ENCODE results near the gene GALNT14.

Gene GALNT14

GRCh38 chr2:30900381-30900780, 237.9 kb downstream of the GALNT14 start:
- Histone ChIP-seq H3K4me3 (ENCODE audit: low read length) (no peak overlapping the region), H3K9ac (ENCODE audit: low read depth, low read length) (no peak overlapping the region), H3K4me1 (ENCODE audit: insufficient read depth, low read length) (no peaks in the 10 kb centered on the region), H3K27me3 (ENCODE audit: insufficient read depth, low read length) (no peaks in the 10 kb centered on the region), H3K36me3 (ENCODE audit: insufficient read depth, low read depth, low read length) (no peaks in the 10 kb centered on the region), H3K9me3 (ENCODE audit: insufficient read depth, low read depth, low read length) (no peaks in the 10 kb centered on the region), H3K27ac (ENCODE audit: low read length) (no peak overlapping the region)

GRCh38 chr2:30899516-30900054, 238.7 kb downstream of the GALNT14 start:
- Histone ChIP-seq H3K27ac (ENCODE audit: low read length) (no peak overlapping the region), H3K9me3 (ENCODE audit: insufficient read depth, low read depth, low read length) (no peaks in the 10 kb centered on the region), H3K4me3 (ENCODE audit: low read length) (no peak overlapping the region), H3K27me3 (ENCODE audit: insufficient read depth, low read length) (no peaks in the 10 kb centered on the region), H3K4me1 (ENCODE audit: insufficient read depth, low read length) (no peaks in the 10 kb centered on the region), H3K36me3 (ENCODE audit: insufficient read depth, low read depth, low read length) (no peaks in the 10 kb centered on the region), H3K9ac (ENCODE audit: low read depth, low read length) (no peak overlapping the region)

- no peaks in the 10 kb centered on the region for H3K27me3 ChIP-seq (ENCODE audit: insufficient read depth, low read length)
- no peaks in the 10 kb centered on the region for H3K9me3 ChIP-seq (ENCODE audit: insufficient read depth, low read depth, low read length)
- H3K27ac ChIP-seq (ENCODE audit: low read length) = no peak overlapping the region
- H3K36me3 ChIP-seq (ENCODE audit: insufficient read depth, low read depth, low read length) = no peaks in the 10 kb centered on the region
- H3K9ac ChIP-seq (ENCODE audit: low read depth, low read length) = no peak overlapping the region
- H3K4me1 ChIP-seq (ENCODE audit: insufficient read depth, low read length) = no peaks in the 10 kb centered on the region
- H3K4me3 ChIP-seq (ENCODE audit: low read length) = no peak overlapping the region
These were observed 240.7 kb downstream of the GALNT14 start for GRCh38 chr2:30897539-30897938.

- H3K27ac ChIP-seq (ENCODE audit: low read length) = no peak overlapping the region
- H3K4me3 ChIP-seq (ENCODE audit: low read length) = no peak overlapping the region
- H3K36me3 ChIP-seq (ENCODE audit: insufficient read depth, low read depth, low read length) = no peaks in the 10 kb centered on the region
- no peaks in the 10 kb centered on the region for H3K4me1 ChIP-seq (ENCODE audit: insufficient read depth, low read length)
- no peak overlapping the region for H3K9ac ChIP-seq (ENCODE audit: low read depth, low read length)
- H3K9me3 ChIP-seq (ENCODE audit: insufficient read depth, low read depth, low read length) = no peaks in the 10 kb centered on the region
- H3K27me3 ChIP-seq (ENCODE audit: insufficient read depth, low read length) = no peaks in the 10 kb centered on the region
These were observed 243.6 kb downstream of the GALNT14 start for GRCh38 chr2:30894498-30895119.

GRCh38 chr2:30888852-30889409, 249.3 kb downstream of the GALNT14 start:
- H3K9me3 ChIP-seq (ENCODE audit: insufficient read depth, low read depth, low read length) = no peaks in the 10 kb centered on the region
- no peaks in the 10 kb centered on the region for H3K36me3 ChIP-seq (ENCODE audit: insufficient read depth, low read depth, low read length)
- peaks cover 5% of the 10 kb centered on the region; the same call in 1 of the 2 replicates for H3K4me1 ChIP-seq (ENCODE audit: insufficient read depth, low read length)
- no peak overlapping the region for H3K27ac ChIP-seq (ENCODE audit: low read length)
- no peak overlapping the region for H3K9ac ChIP-seq (ENCODE audit: low read depth, low read length)
- no peaks in the 10 kb centered on the region for H3K27me3 ChIP-seq (ENCODE audit: insufficient read depth, low read length)
- H3K4me3 ChIP-seq (ENCODE audit: low read length) = no peak overlapping the region

GRCh38 chr2:30886080-30886479, 252.2 kb downstream of the GALNT14 start:
- Histone ChIP-seq H3K27ac (ENCODE audit: low read length) (no peak overlapping the region), H3K4me3 (ENCODE audit: low read length) (peak overlapping the region; percentile 22; the same call in 1 of the 2 replicates), H3K9ac (ENCODE audit: low read depth, low read length) (peak overlapping the region; percentile 54; the same call in 1 of the 2 replicates), H3K4me1 (ENCODE audit: insufficient read depth, low read length) (peaks cover 13% of the 10 kb centered on the region), H3K9me3 (ENCODE audit: insufficient read depth, low read depth, low read length) (no peaks in the 10 kb centered on the region), H3K27me3 (ENCODE audit: insufficient read depth, low read length) (no peaks in the 10 kb centered on the region), H3K36me3 (ENCODE audit: insufficient read depth, low read depth, low read length) (no peaks in the 10 kb centered on the region)

- Histone ChIP-seq H3K4me1 (ENCODE audit: insufficient read depth, low read length) (peaks cover 13% of the 10 kb centered on the region), H3K9me3 (ENCODE audit: insufficient read depth, low read depth, low read length) (no peaks in the 10 kb centered on the region), H3K27me3 (ENCODE audit: insufficient read depth, low read length) (no peaks in the 10 kb centered on the region), H3K27ac (ENCODE audit: low read length) (no peak overlapping the region), H3K4me3 (ENCODE audit: low read length) (no peak overlapping the region), H3K9ac (ENCODE audit: low read depth, low read length) (no peak overlapping the region), H3K36me3 (ENCODE audit: insufficient read depth, low read depth, low read length) (no peaks in the 10 kb centered on the region)
These were observed 254.4 kb downstream of the GALNT14 start for GRCh38 chr2:30883822-30884221.

- Histone ChIP-seq H3K36me3 (ENCODE audit: insufficient read depth, low read depth, low read length) (no peaks in the 10 kb centered on the region), H3K4me1 (ENCODE audit: insufficient read depth, low read length) (peaks cover 13% of the 10 kb centered on the region), H3K27me3 (ENCODE audit: insufficient read depth, low read length) (no peaks in the 10 kb centered on the region), H3K9me3 (ENCODE audit: insufficient read depth, low read depth, low read length) (no peaks in the 10 kb centered on the region), H3K4me3 (ENCODE audit: low read length) (no peak overlapping the region), H3K9ac (ENCODE audit: low read depth, low read length) (no peak overlapping the region), H3K27ac (ENCODE audit: low read length) (no peak overlapping the region)
These were observed 255.1 kb downstream of the GALNT14 start for GRCh38 chr2:30883184-30883583.

GRCh38 chr2:30880516-30880915, 257.7 kb downstream of the GALNT14 start:
- no peak overlapping the region for H3K9ac ChIP-seq (ENCODE audit: low read depth, low read length)
- H3K4me1 ChIP-seq (ENCODE audit: insufficient read depth, low read length) = peaks cover 10% of the 10 kb centered on the region
- no peaks in the 10 kb centered on the region for H3K9me3 ChIP-seq (ENCODE audit: insufficient read depth, low read depth, low read length)
- no peak overlapping the region for H3K4me3 ChIP-seq (ENCODE audit: low read length)
- no peaks in the 10 kb centered on the region for H3K36me3 ChIP-seq (ENCODE audit: insufficient read depth, low read depth, low read length)
- no peak overlapping the region for H3K27ac ChIP-seq (ENCODE audit: low read length)
- no peaks in the 10 kb centered on the region for H3K27me3 ChIP-seq (ENCODE audit: insufficient read depth, low read length)

GRCh38 chr2:30877833-30878232, 260.4 kb downstream of the GALNT14 start:
- H3K9ac ChIP-seq (ENCODE audit: low read depth, low read length) = no peak overlapping the region
- no peaks in the 10 kb centered on the region for H3K36me3 ChIP-seq (ENCODE audit: insufficient read depth, low read depth, low read length)
- H3K9me3 ChIP-seq (ENCODE audit: insufficient read depth, low read depth, low read length) = peaks cover 6% of the 10 kb centered on the region; the same call in 1 of the 2 replicates
- H3K27ac ChIP-seq (ENCODE audit: low read length) = no peak overlapping the region
- no peaks in the 10 kb centered on the region for H3K4me1 ChIP-seq (ENCODE audit: insufficient read depth, low read length)
- H3K27me3 ChIP-seq (ENCODE audit: insufficient read depth, low read length) = no peaks in the 10 kb centered on the region
- H3K4me3 ChIP-seq (ENCODE audit: low read length) = no peak overlapping the region

GRCh38 chr2:30872797-30873196, 265.4 kb downstream of the GALNT14 start:
- Histone ChIP-seq H3K9me3 (ENCODE audit: insufficient read depth, low read depth, low read length) (peaks cover 6% of the 10 kb centered on the region; the same call in 1 of the 2 replicates), H3K4me1 (ENCODE audit: insufficient read depth, low read length) (peaks cover 11% of the 10 kb centered on the region; the same call in 1 of the 2 replicates), H3K9ac (ENCODE audit: low read depth, low read length) (no peak overlapping the region), H3K27me3 (ENCODE audit: insufficient read depth, low read length) (no peaks in the 10 kb centered on the region), H3K4me3 (ENCODE audit: low read length) (no peak overlapping the region), H3K27ac (ENCODE audit: low read length) (no peak overlapping the region), H3K36me3 (ENCODE audit: insufficient read depth, low read depth, low read length) (no peaks in the 10 kb centered on the region)

Measured in iPS-20b (cell line).